ENCODE data around the gene NAIF1. TPM values are rescaled to one million over a fixed set of nuclear protein-coding genes. Genes with fewer than 3 reads are reported as not detected.

The NAIF1 gene
- polyA plus RNA-seq, 3 donors, result 4.6 to 6.5 (median 5.6) TPM

DNA sequence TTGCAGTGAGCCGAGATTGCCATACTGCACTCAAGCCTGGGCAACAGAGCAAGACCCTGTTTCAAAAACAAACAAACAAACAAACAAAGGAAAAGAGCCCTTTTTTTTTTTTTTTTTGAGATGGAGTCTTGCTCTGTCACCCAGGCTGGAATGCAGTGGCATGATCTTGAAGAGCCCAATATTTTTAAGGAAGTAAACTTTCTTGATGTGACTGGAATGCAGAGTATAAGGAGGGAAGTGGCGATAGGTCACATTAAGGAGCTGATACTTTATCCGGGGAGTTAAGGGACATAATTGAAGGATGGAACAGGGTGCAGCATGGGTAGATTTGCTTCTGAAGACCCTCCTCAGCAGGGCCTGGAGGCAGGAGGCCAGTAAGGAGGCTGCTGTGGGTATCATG, 13.0 kb downstream of the NAIF1 start:
- Mint-ChIP-seq H3K27ac (peak overlapping the region; percentile 95 to 98 (median 97)), H3K4me1 (peaks cover 74% of the 10 kb centered on the region), H3K9me3 (no peaks in the 10 kb centered on the region), H3K4me3 (peak overlapping the region; percentile 54 to 57), H3K27me3 (ENCODE audit: low read depth in 3 of 3) (peaks cover 0 to 5% (median 0%) of the 10 kb centered on the region in 3 donors), H3K36me3 (no peaks in the 10 kb centered on the region)
- TF ChIP-seq, protein P1, sequence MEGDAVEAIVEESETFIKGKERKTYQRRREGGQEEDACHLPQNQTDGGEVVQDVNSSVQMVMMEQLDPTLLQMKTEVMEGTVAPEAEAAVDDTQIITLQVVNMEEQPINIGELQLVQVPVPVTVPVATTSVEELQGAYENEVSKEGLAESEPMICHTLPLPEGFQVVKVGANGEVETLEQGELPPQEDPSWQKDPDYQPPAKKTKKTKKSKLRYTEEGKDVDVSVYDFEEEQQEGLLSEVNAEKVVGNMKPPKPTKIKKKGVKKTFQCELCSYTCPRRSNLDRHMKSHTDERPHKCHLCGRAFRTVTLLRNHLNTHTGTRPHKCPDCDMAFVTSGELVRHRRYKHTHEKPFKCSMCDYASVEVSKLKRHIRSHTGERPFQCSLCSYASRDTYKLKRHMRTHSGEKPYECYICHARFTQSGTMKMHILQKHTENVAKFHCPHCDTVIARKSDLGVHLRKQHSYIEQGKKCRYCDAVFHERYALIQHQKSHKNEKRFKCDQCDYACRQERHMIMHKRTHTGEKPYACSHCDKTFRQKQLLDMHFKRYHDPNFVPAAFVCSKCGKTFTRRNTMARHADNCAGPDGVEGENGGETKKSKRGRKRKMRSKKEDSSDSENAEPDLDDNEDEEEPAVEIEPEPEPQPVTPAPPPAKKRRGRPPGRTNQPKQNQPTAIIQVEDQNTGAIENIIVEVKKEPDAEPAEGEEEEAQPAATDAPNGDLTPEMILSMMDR (IDR thresholded peaks at IDR 0.05), result no peak
- Histone ChIP-seq H3K36me3 (replicated peaks in 1 of 2; ENCODE audit: control insufficient read depth in 1 of 2, insufficient read depth in 2 of 2, low read length in 2 of 2) (no peaks in the 10 kb centered on the region), H3K4me1 (ENCODE audit: control insufficient read depth in 1 of 2, insufficient read depth in 2 of 2, low read length in 2 of 2) (peaks cover 66 to 81% of the 10 kb centered on the region in 2 donors), H3K9ac (ENCODE audit: insufficient read depth, low read length, poor library complexity, severe bottlenecking) (peak overlapping the region; percentile 39), H3K79me2 (ENCODE audit: insufficient read depth, low read length) (no peaks in the 10 kb centered on the region), H4K20me1 (ENCODE audit: insufficient read depth, low read length) (no peaks in the 10 kb centered on the region), H3K4me2 (replicated peaks; ENCODE audit: extremely low read depth, low read length, poor library complexity, severe bottlenecking) (peak overlapping the region; percentile 59), H3K27me3 (ENCODE audit: control insufficient read depth in 2 of 2, insufficient read depth in 2 of 2, low read length in 2 of 2) (no peaks in the 10 kb centered on the region), H3K4me3 (replicated peaks in 1 of 3; ENCODE audit: low read depth in 2 of 3, low read length in 3 of 3) (peak overlapping the region in 1 of 3 experiments; percentile 50), H3K27ac (ENCODE audit: low read depth in 1 of 2, low read length in 2 of 2) (peak overlapping the region; percentile 80 to 92), H2AFZ (ENCODE audit: insufficient read depth, low read depth, low read length, poor library complexity, severe bottlenecking) (no peak overlapping the region), H3K9me3 (replicated peaks in 1 of 2; ENCODE audit: control insufficient read depth in 1 of 2, insufficient read depth in 1 of 2, low read length in 2 of 2) (no peaks in the 10 kb centered on the region)
- peak; percentile 47 to 74 (median 57) for DNase-seq
- intact Hi-C loops (cut with micrococcal nuclease), result loop anchor here in 1 of 2 donors (5.0 kb wide), 1 partner anchor 38 kb away; no protein-coding TSS in a partner anchor
- WGBS (ENCODE audit: insufficient coverage), result 16% methylated on average over 2 of the region's 3 CpGs

DNA sequence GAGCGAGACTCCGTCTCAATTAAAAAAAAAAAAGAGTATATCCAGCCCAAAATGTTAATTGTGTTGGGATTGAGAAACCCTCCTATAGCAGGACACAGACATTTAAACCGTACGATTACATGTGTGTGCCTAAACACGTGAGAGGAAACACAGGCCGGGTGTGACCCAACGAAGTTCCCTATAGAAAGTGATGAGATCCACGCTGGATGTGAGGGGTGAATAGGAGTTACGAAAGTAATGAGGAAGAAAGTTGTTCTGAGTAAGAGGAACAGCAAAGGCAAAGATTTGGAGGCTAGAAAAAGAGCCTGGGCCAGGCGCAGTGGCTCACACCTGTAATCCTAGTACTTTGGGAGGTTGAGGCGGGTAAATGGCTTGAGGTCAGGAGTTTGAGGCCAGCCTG, 13.6 kb downstream of the NAIF1 start:
- 0% methylated on average over 5 of the region's 11 CpGs for WGBS (ENCODE audit: insufficient coverage)
- H3K9me3 ChIP-seq (replicated peaks in 1 of 2; ENCODE audit: control insufficient read depth in 1 of 2, insufficient read depth in 1 of 2, low read length in 2 of 2), result no peaks in the 10 kb centered on the region
- H3K27ac ChIP-seq (ENCODE audit: low read depth in 1 of 2, low read length in 2 of 2), result peak overlapping the region; percentile 80 to 92
- DNase-seq, result peak; percentile 95 to 98 (median 97)
- H3K4me1 ChIP-seq (ENCODE audit: control insufficient read depth in 1 of 2, insufficient read depth in 2 of 2, low read length in 2 of 2), result peaks cover 69 to 83% of the 10 kb centered on the region in 2 donors
- H2AFZ ChIP-seq (ENCODE audit: insufficient read depth, low read depth, low read length, poor library complexity, severe bottlenecking), result no peak overlapping the region
- no peaks in the 10 kb centered on the region for H3K9me3 Mint-ChIP-seq
- H3K4me1 Mint-ChIP-seq, result peaks cover 80% of the 10 kb centered on the region
- no peaks in the 10 kb centered on the region for H3K27me3 ChIP-seq (ENCODE audit: control insufficient read depth in 2 of 2, insufficient read depth in 2 of 2, low read length in 2 of 2)
- no peaks in the 10 kb centered on the region for H4K20me1 ChIP-seq (ENCODE audit: insufficient read depth, low read length)
- peak overlapping the region in 1 of 2 donors; percentile 49 for H3K4me3 Mint-ChIP-seq
- TF ChIP-seq, protein P1 (IDR thresholded peaks at IDR 0.05), result no peak
- peak overlapping the region; percentile 95 to 98 (median 97) for H3K27ac Mint-ChIP-seq
- peak overlapping the region; percentile 59 for H3K4me2 ChIP-seq (replicated peaks; ENCODE audit: extremely low read depth, low read length, poor library complexity, severe bottlenecking)
- H3K9ac ChIP-seq (ENCODE audit: insufficient read depth, low read length, poor library complexity, severe bottlenecking), result peak overlapping the region; percentile 39
- intact Hi-C loops (cut with micrococcal nuclease), result loop anchor here in 1 of 2 donors (5.0 kb wide), 1 partner anchor 39 kb away; no protein-coding TSS in a partner anchor
- peak overlapping the region in 1 of 3 experiments; percentile 50 for H3K4me3 ChIP-seq (replicated peaks in 1 of 3; ENCODE audit: low read depth in 2 of 3, low read length in 3 of 3)
- H3K36me3 ChIP-seq (replicated peaks in 1 of 2; ENCODE audit: control insufficient read depth in 1 of 2, insufficient read depth in 2 of 2, low read length in 2 of 2), result no peaks in the 10 kb centered on the region
- H3K36me3 Mint-ChIP-seq, result no peaks in the 10 kb centered on the region
- peaks cover 0 to 5% (median 0%) of the 10 kb centered on the region in 3 donors for H3K27me3 Mint-ChIP-seq (ENCODE audit: low read depth in 3 of 3)
- no peaks in the 10 kb centered on the region for H3K79me2 ChIP-seq (ENCODE audit: insufficient read depth, low read length)

Measured in CD14-positive monocyte (primary cell).